Hepatocyte (in vitro differentiated cells): ENCODE data around the gene C1QTNF3. TPM values are rescaled to one million over a fixed set of nuclear protein-coding genes. Genes with fewer than 3 reads are reported as not detected.

ENCODE experiments used
- DNase-seq: peaks from one replicate; pipeline ENCODE4 v3.0.0-alpha.2; 2016; ENCODE audit warnings: low spot score
- H2AFZ ChIP-seq: fragments of 200-600 bp; sonication (generic); 2 replicates; pipeline ENCODE4 v1.6.0; 2016; ENCODE audit warnings: antibody characterized with exemption, mild to moderate bottlenecking
- H3K27ac ChIP-seq: fragments of 200-600 bp; sonication (generic); 2 replicates; pipeline ENCODE4 v1.5.1; 2016; ENCODE audit warnings: mild to moderate bottlenecking
- H3K27me3 ChIP-seq: fragments of 200-600 bp; sonication (generic); 2 replicates; pipeline ENCODE4 v1.6.1; 2016
- H3K36me3 ChIP-seq: fragments of 200-600 bp; sonication (generic); replicated peaks from 2 replicates; pipeline ENCODE4 v1.5.1; 2016; ENCODE audit warnings: low read depth; ENCODE audit not compliant: insufficient read depth
- H3K4me1 ChIP-seq: fragments of 200-600 bp; sonication (generic); 2 replicates; pipeline ENCODE4 v1.5.1; 2016; ENCODE audit warnings: mild to moderate bottlenecking, moderate library complexity; ENCODE audit not compliant: insufficient read depth
- H3K4me2 ChIP-seq: fragments of 200-600 bp; sonication (generic); 2 replicates; pipeline ENCODE4 v1.6.0; 2016
- H3K4me3 ChIP-seq: fragments of 200-600 bp; sonication (generic); 2 replicates; pipeline ENCODE4 v1.5.1; 2016; ENCODE audit warnings: mild to moderate bottlenecking
- H3K79me2 ChIP-seq: fragments of 200-600 bp; sonication (generic); 2 replicates; pipeline ENCODE4 v1.6.0; 2017; ENCODE audit warnings: mild to moderate bottlenecking
- H3K9me2 ChIP-seq: fragments of 200-600 bp; sonication (generic); replicated peaks from 2 replicates; pipeline ENCODE4 v1.6.0; 2017; ENCODE audit warnings: mild to moderate bottlenecking; ENCODE audit not compliant: insufficient read depth
- H3K9me3 ChIP-seq: fragments of 200-600 bp; sonication (generic); 2 replicates; pipeline ENCODE4 v1.5.1; 2016; ENCODE audit warnings: low read depth, mild to moderate bottlenecking
- H4K20me1 ChIP-seq: fragments of 200-600 bp; sonication (generic); 2 replicates; pipeline ENCODE4 v1.6.0; 2016; ENCODE audit warnings: mild to moderate bottlenecking; ENCODE audit not compliant: insufficient read depth, poor library complexity, severe bottlenecking
- CTCF ChIP-seq: fragments of 200-600 bp; sonication (generic); IDR thresholded peaks from 2 replicates; pipeline ENCODE4 v1.5.1; 2016; ENCODE audit warnings: antibody characterized with exemption, mild to moderate bottlenecking; ENCODE audit not compliant: poor library complexity
- EZH2 ChIP-seq: fragments of 200-600 bp; sonication (generic); IDR thresholded peaks from 2 replicates; pipeline ENCODE4 v1.6.1; 2016; ENCODE audit warnings: antibody characterized with exemption, mild to moderate bottlenecking, borderline replicate concordance
- EZH2phosphoT487 ChIP-seq: fragments of 200-600 bp; sonication (generic); IDR thresholded peaks from one replicate; pipeline ENCODE4 v1.6.1; 2018; ENCODE audit warnings: antibody characterized with exemption, mild to moderate bottlenecking, low read depth, moderate library complexity; ENCODE audit not compliant: unreplicated experiment, severe bottlenecking
- WGBS: methylation state at CpG from one replicate; pipeline ENCODE4 v1.1.6; 2016; ENCODE audit warnings: low lambda C conversion rate; ENCODE audit errors: missing lambda C conversion rate; 5-methylcytosine and 5-hydroxymethylcytosine counted together
- polyA plus RNA-seq: library from polyadenylated mRNA; unstranded; fragments of >200 nt; fragmentation: Nextera tagmentation; extraction: Ambion mirVana; gene quantifications from 2 replicates; pipeline ENCODE4 v1.2.1, GENCODE V29; 2016
- total RNA-seq: library from RNA; depleted of rRNA; stranded (reverse); fragments of >200 nt; gene quantifications from 2 replicates; pipeline ENCODE4 v1.2.3, GENCODE V29; 2014

Gene C1QTNF3
- total and polyA plus RNA-seq, 2 experiments from 2014 or later = 2.7 to 7.4 TPM

GRCh38 chr5:34039398-34040157 lies 3.4 kb downstream of the C1QTNF3 start:
- Histone ChIP-seq H3K4me1 (peaks cover 4% of the 10 kb centered on the region), H3K4me3 (no peak overlapping the region), H3K79me2 (no peaks in the 10 kb centered on the region), H3K9me2 (no peaks in the 10 kb centered on the region), H3K4me2 (no peak overlapping the region), H3K36me3 (no peaks in the 10 kb centered on the region), H3K9me3 (no peaks in the 10 kb centered on the region), H2AFZ (no peak overlapping the region), H3K27me3 (no peaks in the 10 kb centered on the region), H4K20me1 (no peaks in the 10 kb centered on the region), H3K27ac (no peak overlapping the region)
- no peak for DNase-seq
- TF ChIP-seq EZH2 (no peak), CTCF (no peak), EZH2phosphoT487 (no peak)
- 93% methylated on average over 10 of the region's 10 CpGs for WGBS

- no peak for DNase-seq
- Histone ChIP-seq H3K9me2 (no peaks in the 10 kb centered on the region), H3K4me3 (no peak overlapping the region), H3K4me1 (peaks cover 4% of the 10 kb centered on the region), H3K9me3 (no peaks in the 10 kb centered on the region), H4K20me1 (no peaks in the 10 kb centered on the region), H3K79me2 (no peaks in the 10 kb centered on the region), H3K4me2 (no peak overlapping the region), H3K27me3 (no peaks in the 10 kb centered on the region), H3K27ac (no peak overlapping the region), H3K36me3 (no peaks in the 10 kb centered on the region), H2AFZ (no peak overlapping the region)
- TF ChIP-seq EZH2 (no peak), EZH2phosphoT487 (no peak), CTCF (no peak)
- 95% methylated on average over 4 of the region's 4 CpGs for WGBS
These were observed 4.2 kb downstream of the C1QTNF3 start for GRCh38 chr5:34038838-34039237.

- TF ChIP-seq CTCF (no peak), EZH2 (no peak), EZH2phosphoT487 (no peak)
- H3K27me3 ChIP-seq = no peaks in the 10 kb centered on the region
- 41% methylated on average over 2 of the region's 2 CpGs for WGBS
- H4K20me1 ChIP-seq = no peaks in the 10 kb centered on the region
- peaks cover 4% of the 10 kb centered on the region for H3K4me1 ChIP-seq
- no peak overlapping the region for H3K27ac ChIP-seq
- no peaks in the 10 kb centered on the region for H3K79me2 ChIP-seq
- H3K36me3 ChIP-seq = no peaks in the 10 kb centered on the region
- no peak overlapping the region for H3K4me3 ChIP-seq
- DNase-seq = no peak
- no peak overlapping the region for H3K4me2 ChIP-seq
- no peaks in the 10 kb centered on the region for H3K9me3 ChIP-seq
- no peaks in the 10 kb centered on the region for H3K9me2 ChIP-seq
- H2AFZ ChIP-seq = no peak overlapping the region
These were observed 4.6 kb downstream of the C1QTNF3 start for GRCh38 chr5:34038390-34038789.
